ENCODE results near the gene TMIE.

DNA sequence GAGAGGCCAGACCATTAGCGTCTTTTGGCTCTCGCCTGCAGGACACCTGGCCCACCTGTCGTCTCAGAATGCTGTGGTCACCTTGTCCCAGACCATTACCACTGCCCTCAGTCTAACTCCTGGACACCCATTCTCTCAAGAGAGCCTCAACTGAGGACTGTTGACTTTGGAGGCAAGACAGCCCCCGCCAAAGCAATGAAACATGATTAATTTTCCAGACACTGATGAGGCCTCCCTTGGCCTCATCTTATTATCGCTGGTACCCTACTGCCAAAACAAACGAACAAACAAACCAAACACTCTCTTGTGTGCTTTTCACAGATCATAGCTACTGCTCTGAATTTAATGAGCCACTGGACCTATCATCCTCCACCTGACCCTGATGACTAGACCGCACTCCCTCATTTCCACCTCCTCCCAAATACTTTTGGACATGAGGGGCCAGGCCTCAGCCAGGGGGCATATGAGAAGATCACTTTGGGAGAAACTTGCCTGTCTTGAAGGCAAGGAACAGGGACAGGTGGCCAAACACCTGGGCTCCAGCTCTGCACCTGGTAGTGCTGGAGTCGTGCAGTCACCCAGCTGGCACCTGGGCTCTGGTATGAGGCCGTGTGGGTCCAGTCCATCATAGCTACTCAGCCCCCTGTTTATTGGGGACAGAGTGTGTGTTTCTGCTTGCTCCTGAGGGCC, 35.3 kb upstream of the TMIE start:
- TF ChIP-seq, protein P1, sequence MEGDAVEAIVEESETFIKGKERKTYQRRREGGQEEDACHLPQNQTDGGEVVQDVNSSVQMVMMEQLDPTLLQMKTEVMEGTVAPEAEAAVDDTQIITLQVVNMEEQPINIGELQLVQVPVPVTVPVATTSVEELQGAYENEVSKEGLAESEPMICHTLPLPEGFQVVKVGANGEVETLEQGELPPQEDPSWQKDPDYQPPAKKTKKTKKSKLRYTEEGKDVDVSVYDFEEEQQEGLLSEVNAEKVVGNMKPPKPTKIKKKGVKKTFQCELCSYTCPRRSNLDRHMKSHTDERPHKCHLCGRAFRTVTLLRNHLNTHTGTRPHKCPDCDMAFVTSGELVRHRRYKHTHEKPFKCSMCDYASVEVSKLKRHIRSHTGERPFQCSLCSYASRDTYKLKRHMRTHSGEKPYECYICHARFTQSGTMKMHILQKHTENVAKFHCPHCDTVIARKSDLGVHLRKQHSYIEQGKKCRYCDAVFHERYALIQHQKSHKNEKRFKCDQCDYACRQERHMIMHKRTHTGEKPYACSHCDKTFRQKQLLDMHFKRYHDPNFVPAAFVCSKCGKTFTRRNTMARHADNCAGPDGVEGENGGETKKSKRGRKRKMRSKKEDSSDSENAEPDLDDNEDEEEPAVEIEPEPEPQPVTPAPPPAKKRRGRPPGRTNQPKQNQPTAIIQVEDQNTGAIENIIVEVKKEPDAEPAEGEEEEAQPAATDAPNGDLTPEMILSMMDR (IDR thresholded peaks at IDR 0.05) = no peak
- no peak for TF ChIP-seq POLR2A (IDR thresholded peaks at IDR 0.05)

Measured in uterus (tissue), 2 donors.